ENCODE results near the gene CD55. TPM values are rescaled to one million over a fixed set of nuclear protein-coding genes. Genes with fewer than 3 reads are reported as not detected.

Gene CD55
- total and polyA plus RNA-seq, 2 of the 8 experiments (the other 6 are each of a cell fraction or from before 2014, with no cell fraction given) = 20.1 to 22.8 TPM

- CTCF ChIA-PET (ENCODE audit: partially characterized antibody) = interaction anchor here (1.0 to 2.5 kb wide), 7 partner anchors 9 to 163 kb away, joined by 3 to 9 read pairs (median 4); partner anchors contain the start of gene CD55
- H3K18ac ChIP-seq (ENCODE audit: extremely low read depth, low read length) = no peak overlapping the region
Measured at GRCh38 chr1:207336559-207337467, 15.3 kb downstream of the CD55 start.

More at GRCh38 chr1:207336559-207337467, 15.3 kb downstream of the CD55 start:
- no peak for TF ChIP-seq NANOG (IDR thresholded peaks at IDR 0.05; ENCODE audit: insufficient read depth, low read depth, low read length, poor library complexity, severe bottlenecking)
- no peak for TF ChIP-seq ATF2 (IDR thresholded peaks at IDR 0.05; ENCODE audit: low read length)
- TF ChIP-seq GTF2F1 (IDR thresholded peaks at IDR 0.05; ENCODE audit: borderline replicate concordance, low read depth, low read length) = no peak
- no peak for TF ChIP-seq ASH2L (IDR thresholded peaks at IDR 0.05; ENCODE audit: low read length)
- TF ChIP-seq BCL11A (IDR thresholded peaks at IDR 0.05; ENCODE audit: low read depth in 2 of 2, low read length in 2 of 2) = no peak
- H2BK120ac ChIP-seq (replicated peaks; ENCODE audit: low read depth, low read length) = no peak overlapping the region
- no peak overlapping the region for H3K14ac ChIP-seq (ENCODE audit: insufficient read length)
- no peaks in the 10 kb centered on the region for H3K23me2 ChIP-seq (ENCODE audit: low read depth, low read length)
- POLR2A ChIA-PET (ENCODE audit: partially characterized antibody) = interaction anchor here (2.1 to 2.8 kb wide), 2 partner anchors 11 to 15 kb away, joined by 10 to 18 read pairs; partner anchors contain the start of gene CD55
- no peak overlapping the region for H3K56ac ChIP-seq (replicated peaks; ENCODE audit: insufficient read length, low read depth, low read length)
- H4K8ac ChIP-seq (ENCODE audit: extremely low read depth, insufficient read depth, low read length) = no peak overlapping the region
- no peak overlapping the region for H3K23ac ChIP-seq (ENCODE audit: insufficient read length)
- no peak overlapping the region for H3K4ac ChIP-seq (replicated peaks; ENCODE audit: insufficient read length, low read depth, low read length)
- H4K20me1 ChIP-seq (replicated peaks in 1 of 2; ENCODE audit: control insufficient read depth in 1 of 2, insufficient read depth in 2 of 2, low read length in 2 of 2) = no peaks in the 10 kb centered on the region
- no peaks in the 10 kb centered on the region for H3K9me3 ChIP-seq (ENCODE audit: insufficient read depth in 2 of 2, low read depth in 1 of 2, low read length in 1 of 2)
- no peak overlapping the region for H3K4me3 ChIP-seq (ENCODE audit: extremely low read depth in 1 of 4, insufficient read depth in 2 of 4, low read depth in 3 of 4, low read length in 4 of 4)
- H3K79me2 ChIP-seq (ENCODE audit: control insufficient read depth in 1 of 2, insufficient read depth in 2 of 2, low read length in 2 of 2) = no peaks in the 10 kb centered on the region
- no peak overlapping the region for H4K91ac ChIP-seq (replicated peaks; ENCODE audit: insufficient read length, low read length)
- no peak overlapping the region for H2AFZ ChIP-seq (ENCODE audit: low read length)
- no peaks in the 10 kb centered on the region for H3K27me3 ChIP-seq (replicated peaks in 1 of 4; ENCODE audit: control insufficient read depth in 3 of 4, extremely low read depth in 1 of 4, insufficient read depth in 3 of 4, low read length in 3 of 4)
- H3K4me1 ChIP-seq (replicated peaks in 1 of 4; ENCODE audit: control insufficient read depth in 3 of 4, insufficient read depth in 4 of 4, low read length in 3 of 4) = no peaks in the 10 kb centered on the region
- no peaks in the 10 kb centered on the region for H3K79me1 ChIP-seq (ENCODE audit: low read depth, low read length)
- H2AK5ac ChIP-seq (ENCODE audit: low read depth, low read length) = no peak overlapping the region
- no peak overlapping the region for H3K4me2 ChIP-seq (ENCODE audit: insufficient read depth in 1 of 2, low read depth in 2 of 2, low read length in 2 of 2)
- no peak overlapping the region for H3K9ac ChIP-seq (replicated peaks in 1 of 4; ENCODE audit: extremely low read depth in 1 of 4, low read depth in 3 of 4, low read length in 3 of 4)
- no peak for DNase-seq (ENCODE audit: low read depth in 1 of 2, low spot score in 2 of 2)
- no peak overlapping the region for H2BK20ac ChIP-seq (ENCODE audit: low read length)
- WGBS, 2 experiments (ENCODE audit: extremely low coverage in 1 of 2, insufficient coverage in 1 of 2, insufficient read length in 1 of 2, insufficient replicate concordance in 2 of 2, low coverage in 1 of 2, low lambda C conversion rate in 2 of 2, missing lambda C conversion rate in 1 of 2) = 89% methylated on average over 3 of the region's 3 CpGs; no CpG with 5 or more reads in 1 of the 2 experiments
- no peak overlapping the region for H4K5ac ChIP-seq (ENCODE audit: insufficient read length, low read depth, low read length)
- peaks cover 0 to 63% (median 15%) of the 10 kb centered on the region in 4 experiments; a peak in 5 of 8 replicates for H3K36me3 ChIP-seq (ENCODE audit: control insufficient read depth in 2 of 4, insufficient read depth in 4 of 4, low read length in 3 of 4)
- H2BK15ac ChIP-seq (ENCODE audit: low read length) = no peak overlapping the region
- no peak overlapping the region for H2BK12ac ChIP-seq (ENCODE audit: low read depth, low read length)
- no peak for FAIRE-seq
- H2BK5ac ChIP-seq (ENCODE audit: low read depth, low read length) = no peak overlapping the region
- H3K27ac ChIP-seq (ENCODE audit: low read depth, low read length) = no peak overlapping the region
